Lung (tissue), 12 donors: ENCODE measurements around the gene QRFPR. TPM values are rescaled to one million over a fixed set of nuclear protein-coding genes. Genes with fewer than 3 reads are reported as not detected.
A peak's percentile ranks its signal among the peaks of the same experiment; 100 is the strongest.

Experiments used
- ATAC-seq: fragments of 200-7000 bp; cut with Tn5 transposase; one replicate; pipeline ENCODE4 v1.9.1; 2020; ENCODE audit warnings: moderate number of reproducible peaks; ENCODE audit not compliant: insufficient read depth, low FRiP score
- DNase-seq, 3 donors: peaks; one replicate each; pipeline ENCODE4 v3.0.0-alpha.2; 2013 to 2017
- H3K27ac ChIP-seq, 2 donors: one replicate each; pipeline ENCODE4 v1.5.1; 2013; ENCODE audit warnings: mild to moderate bottlenecking in 2 of 2, moderate library complexity in 2 of 2, control low read depth in 1 of 2, inconsistent platforms in 1 of 2, low read depth in 1 of 2, low read length in 1 of 2
- H3K27me3 ChIP-seq, 3 donors: one replicate each; pipeline ENCODE4 v1.5.1; 2013; ENCODE audit warnings: low read length in 2 of 3; ENCODE audit not compliant: control insufficient read depth in 3 of 3, insufficient read depth in 3 of 3
- H3K36me3 ChIP-seq, 4 donors: one replicate each; pipeline ENCODE4 v1.5.1; 2013; ENCODE audit warnings: low read length in 4 of 4, mild to moderate bottlenecking in 1 of 4, moderate library complexity in 1 of 4; ENCODE audit not compliant: control insufficient read depth in 4 of 4, insufficient read depth in 4 of 4
- H3K4me1 ChIP-seq, 5 donors: one replicate each; pipeline ENCODE4 v1.5.1; 2013; ENCODE audit warnings: low read length in 5 of 5, mild to moderate bottlenecking in 2 of 5, moderate library complexity in 1 of 5; ENCODE audit not compliant: control insufficient read depth in 5 of 5, insufficient read depth in 5 of 5
- H3K4me3 ChIP-seq: one replicate; pipeline ENCODE4 v1.5.1; 2013; ENCODE audit warnings: mild to moderate bottlenecking, control low read depth, moderate library complexity
- H3K9ac ChIP-seq, 2 donors: one replicate each; pipeline ENCODE4 v1.5.1; 2013; ENCODE audit warnings: low read length in 2 of 2, control low read depth in 1 of 2; ENCODE audit not compliant: insufficient read depth in 1 of 2
- H3K9me3 ChIP-seq, 4 donors: one replicate each; pipeline ENCODE4 v1.5.1; 2013; ENCODE audit warnings: low read length in 3 of 4, mild to moderate bottlenecking in 1 of 4, moderate library complexity in 1 of 4; ENCODE audit not compliant: control insufficient read depth in 4 of 4, insufficient read depth in 3 of 4
- CTCF ChIP-seq: IDR thresholded peaks from 2 replicates; pipeline ENCODE4 v1.5.1; 2012; ENCODE audit warnings: mild to moderate bottlenecking; ENCODE audit errors: control extremely low read depth, extremely low read depth
- WGBS, 2 donors: extraction: QIAGEN DNeasy Blood & Tissue Kit; methylation state at CpG; one replicate each; pipeline ENCODE4 v1.1.7; 2013; 5-methylcytosine and 5-hydroxymethylcytosine counted together
- polyA plus RNA-seq, 2 donors: library from polyadenylated mRNA; stranded (reverse); fragments of 200-250 nt; gene quantifications; one replicate each; pipeline ENCODE4 v1.2.1, GENCODE V29; 2013
- total RNA-seq, 2 donors: library from RNA; depleted of rRNA in 1 of 2; stranded (reverse); fragments of >200 nt in 1 of 2; gene quantifications; one replicate each; pipeline ENCODE4 v1.2.1, GENCODE V29; 2014 to 2021
- donor health status: control.
- donor health status: control.
- donor health status: Bipolar disorder and iron deficiency.
- donor health status: healthy.
- donor health status: DM: yes; HTN: yes; CAD: no.

QRFPR gene
- total and polyA plus RNA-seq, 4 donors, result 0.02 to 1.3 TPM; not detected in 2

- Histone ChIP-seq H3K36me3 (no peaks in the 10 kb centered on the region), H3K4me3 (no peak overlapping the region), H3K9me3 (no peaks in the 10 kb centered on the region), H3K27me3 (no peaks in the 10 kb centered on the region), H3K27ac (peak overlapping the region in 1 of 2 donors; percentile 12), H3K9ac (no peak overlapping the region), H3K4me1 (peaks cover 0 to 6% (median 0%) of the 10 kb centered on the region in 5 donors)
- DNase-seq (no peak), ATAC-seq (no peak)
- 49 to 81% methylated on average over 3 of the region's 3 CpGs for WGBS, 2 donors
- no peak for TF ChIP-seq CTCF
Observed at GRCh38 chr4:121397434-121397833, 16.6 kb upstream of the QRFPR start.

GRCh38 chr4:121392426-121393086, 11.7 kb upstream of the QRFPR start:
- Histone ChIP-seq H3K27ac (peak overlapping the region in 1 of 2 donors; percentile 62), H3K9me3 (no peaks in the 10 kb centered on the region), H3K4me1 (peaks cover 0 to 13% (median 2%) of the 10 kb centered on the region in 5 donors), H3K36me3 (no peaks in the 10 kb centered on the region), H3K4me3 (no peak overlapping the region), H3K9ac (no peak overlapping the region), H3K27me3 (no peaks in the 10 kb centered on the region)
- TF ChIP-seq CTCF, result no peak
- no peak for DNase-seq
- no peak for ATAC-seq
- 54 to 65% methylated on average over 5 of the region's 5 CpGs for WGBS, 2 donors

- Histone ChIP-seq H3K4me3 (no peak overlapping the region), H3K9me3 (no peaks in the 10 kb centered on the region), H3K36me3 (no peaks in the 10 kb centered on the region), H3K27ac (peak overlapping the region in 1 of 2 donors; percentile 29), H3K9ac (no peak overlapping the region), H3K27me3 (no peaks in the 10 kb centered on the region), H3K4me1 (peaks cover 0 to 20% (median 2%) of the 10 kb centered on the region in 5 donors)
- TF ChIP-seq CTCF, result no peak
- peak in 2 of 3 donors; percentile 47 to 55 for DNase-seq
- 69 to 77% methylated on average over 2 of the region's 2 CpGs for WGBS, 2 donors
- no peak for ATAC-seq
Observed at GRCh38 chr4:121390335-121390734, 9.5 kb upstream of the QRFPR start.
